ENCODE results near the gene BACH2. TPM values are rescaled to one million over a fixed set of nuclear protein-coding genes. Genes with fewer than 3 reads are reported as not detected.

The BACH2 gene
- total and polyA plus RNA-seq, 7 donors, result under 0.01 to 5.6 (median 1.4) TPM

DNA sequence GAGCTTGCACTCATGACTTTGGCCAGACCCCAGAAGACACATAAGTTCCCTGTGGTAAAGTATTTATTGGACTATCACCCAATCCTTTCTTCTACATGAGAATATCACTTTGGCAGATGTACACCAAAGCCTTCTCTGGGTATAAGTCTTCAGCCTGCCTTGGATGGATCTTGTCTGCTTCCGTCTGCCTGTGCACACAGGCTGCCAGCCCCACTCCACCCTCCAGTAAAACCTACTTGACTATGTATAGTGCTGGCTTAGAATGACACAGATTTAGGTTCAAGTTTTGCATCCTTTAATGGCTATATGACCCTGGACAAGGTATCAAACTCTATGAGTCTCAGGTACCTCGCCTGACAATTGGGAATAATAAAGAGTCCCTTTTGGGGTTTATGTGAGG is 63.4 kb downstream of the BACH2 start:
- DNase-seq, result no peak
- H3K4me1 ChIP-seq, result peaks cover 0 to 9% (median 2%) of the 10 kb centered on the region in 4 donors
- H3K4me3 ChIP-seq, result no peak overlapping the region
- no peak overlapping the region for H3K27ac ChIP-seq
- H3K27me3 ChIP-seq, result no peaks in the 10 kb centered on the region
- TF ChIP-seq EP300 (IDR thresholded peaks at IDR 0.05) (no peak), POLR2A (IDR thresholded peaks at IDR 0.05) (no peak), POLR2AphosphoS5 (IDR thresholded peaks at IDR 0.05) (no peak)
- TF ChIP-seq, protein P1, sequence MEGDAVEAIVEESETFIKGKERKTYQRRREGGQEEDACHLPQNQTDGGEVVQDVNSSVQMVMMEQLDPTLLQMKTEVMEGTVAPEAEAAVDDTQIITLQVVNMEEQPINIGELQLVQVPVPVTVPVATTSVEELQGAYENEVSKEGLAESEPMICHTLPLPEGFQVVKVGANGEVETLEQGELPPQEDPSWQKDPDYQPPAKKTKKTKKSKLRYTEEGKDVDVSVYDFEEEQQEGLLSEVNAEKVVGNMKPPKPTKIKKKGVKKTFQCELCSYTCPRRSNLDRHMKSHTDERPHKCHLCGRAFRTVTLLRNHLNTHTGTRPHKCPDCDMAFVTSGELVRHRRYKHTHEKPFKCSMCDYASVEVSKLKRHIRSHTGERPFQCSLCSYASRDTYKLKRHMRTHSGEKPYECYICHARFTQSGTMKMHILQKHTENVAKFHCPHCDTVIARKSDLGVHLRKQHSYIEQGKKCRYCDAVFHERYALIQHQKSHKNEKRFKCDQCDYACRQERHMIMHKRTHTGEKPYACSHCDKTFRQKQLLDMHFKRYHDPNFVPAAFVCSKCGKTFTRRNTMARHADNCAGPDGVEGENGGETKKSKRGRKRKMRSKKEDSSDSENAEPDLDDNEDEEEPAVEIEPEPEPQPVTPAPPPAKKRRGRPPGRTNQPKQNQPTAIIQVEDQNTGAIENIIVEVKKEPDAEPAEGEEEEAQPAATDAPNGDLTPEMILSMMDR (IDR thresholded peaks at IDR 0.05), result no peak
- 89 to 91% methylated on average over 2 of the region's 2 CpGs for WGBS, 2 donors
- intact Hi-C loops (cut with DNase I), result no loop called here
- no peaks in the 10 kb centered on the region for H3K9me3 ChIP-seq
- H3K36me3 ChIP-seq, result no peaks in the 10 kb centered on the region

DNA sequence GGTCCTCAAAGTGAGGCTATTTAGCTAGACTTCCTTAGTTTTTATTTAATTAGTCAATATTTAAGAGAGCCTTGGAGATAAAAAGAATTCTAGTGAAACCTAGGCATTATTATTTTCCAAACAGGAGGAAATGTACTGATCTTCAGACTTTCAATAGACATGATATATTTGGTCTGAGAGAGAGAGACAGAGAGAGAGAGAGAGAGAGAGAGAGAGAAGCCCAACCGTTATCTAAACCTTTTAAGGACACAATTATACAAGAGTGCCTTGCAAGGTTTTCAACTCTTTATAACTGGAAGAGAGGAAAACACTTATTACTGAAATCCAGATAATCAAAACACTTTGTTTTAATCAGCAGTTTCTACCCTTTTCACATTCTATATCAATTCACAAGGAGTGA is 64.8 kb downstream of the BACH2 start:
- no peaks in the 10 kb centered on the region for H3K27me3 ChIP-seq
- H3K9me3 ChIP-seq, result no peaks in the 10 kb centered on the region
- peaks cover 0 to 13% (median 5%) of the 10 kb centered on the region in 4 donors for H3K4me1 ChIP-seq
- TF ChIP-seq, protein P1 (IDR thresholded peaks at IDR 0.05), result no peak
- TF ChIP-seq POLR2A (IDR thresholded peaks at IDR 0.05) (no peak), EP300 (IDR thresholded peaks at IDR 0.05) (no peak), POLR2AphosphoS5 (IDR thresholded peaks at IDR 0.05) (no peak)
- intact Hi-C loops (cut with DNase I), result no loop called here
- H3K27ac ChIP-seq, result no peak overlapping the region
- DNase-seq, result no peak
- WGBS, 2 donors, result 80 to 82% methylated on average over 1 of the region's 1 CpG
- no peaks in the 10 kb centered on the region for H3K36me3 ChIP-seq
- no peak overlapping the region for H3K4me3 ChIP-seq

DNA sequence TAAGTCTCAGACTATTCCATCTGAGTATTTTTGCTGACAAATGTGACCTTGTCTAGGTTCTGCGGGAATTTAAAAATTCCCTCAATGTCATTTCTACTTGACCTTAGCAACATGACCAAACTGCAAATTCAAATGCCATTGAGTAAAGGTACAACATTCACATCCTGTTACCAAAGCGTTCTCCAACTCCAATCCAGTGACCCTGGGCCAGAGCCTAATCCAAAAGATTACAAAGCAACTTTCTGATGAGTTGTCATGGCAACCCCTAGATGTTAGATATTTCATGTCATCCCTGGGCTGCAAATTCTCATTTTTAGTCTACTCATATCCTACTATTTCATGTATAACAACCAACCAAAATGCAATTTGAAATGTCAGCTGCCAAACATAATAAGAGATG is 65.3 kb downstream of the BACH2 start:
- H3K9me3 ChIP-seq, result no peaks in the 10 kb centered on the region
- H3K27me3 ChIP-seq, result no peaks in the 10 kb centered on the region
- H3K27ac ChIP-seq, result no peak overlapping the region
- no peak for TF ChIP-seq POLR2AphosphoS5 (IDR thresholded peaks at IDR 0.05)
- TF ChIP-seq EP300 (IDR thresholded peaks at IDR 0.05), result no peak
- no peak for TF ChIP-seq POLR2A (IDR thresholded peaks at IDR 0.05)
- TF ChIP-seq, protein P1 (IDR thresholded peaks at IDR 0.05), result no peak
- peaks cover 0 to 15% (median 5%) of the 10 kb centered on the region in 4 donors for H3K4me1 ChIP-seq
- no peak overlapping the region for H3K4me3 ChIP-seq
- intact Hi-C loops (cut with DNase I), result no loop called here
- 89 to 91% methylated on average over 2 of the region's 2 CpGs for whole genome bisulfite sequencing, 2 donors
- no peaks in the 10 kb centered on the region for H3K36me3 ChIP-seq
- DNase-seq, result no peak

DNA sequence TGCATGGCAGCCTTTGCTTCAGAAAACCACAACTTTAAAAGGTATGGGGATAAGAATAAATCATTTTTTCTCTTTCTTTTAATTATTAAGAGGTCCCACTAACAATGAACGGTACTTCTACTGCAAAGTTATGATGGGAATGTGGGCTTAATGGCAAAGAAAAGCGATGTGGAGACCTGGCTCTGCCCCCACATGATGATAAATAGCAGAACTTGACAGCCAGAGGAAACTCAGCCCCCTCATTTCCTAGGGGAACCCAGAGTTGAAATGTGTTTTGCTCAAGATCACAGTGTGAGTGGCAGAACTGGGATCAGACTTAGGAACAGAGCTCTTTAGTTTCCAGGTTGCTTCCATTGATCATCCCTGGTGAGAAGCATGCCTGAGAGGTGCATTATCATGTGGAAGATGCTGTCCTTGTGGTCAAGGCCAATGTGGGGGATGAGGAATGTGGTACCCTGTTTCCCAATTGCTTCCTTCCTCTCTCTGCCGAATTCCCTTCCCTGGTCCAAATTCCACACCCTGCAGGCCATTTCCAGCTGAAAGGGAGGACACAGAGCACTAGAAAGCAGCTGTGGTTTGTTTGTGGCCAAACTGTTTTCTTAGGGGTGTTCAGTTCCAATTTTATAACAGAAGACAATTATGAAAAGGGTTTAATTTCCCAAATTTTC is 66.0 kb downstream of the BACH2 start:
- Histone ChIP-seq H3K27ac (no peak overlapping the region), H3K9me3 (no peaks in the 10 kb centered on the region), H3K4me1 (peaks cover 0 to 16% (median 5%) of the 10 kb centered on the region in 4 donors), H3K36me3 (no peaks in the 10 kb centered on the region), H3K4me3 (no peak overlapping the region), H3K27me3 (no peaks in the 10 kb centered on the region)
- intact Hi-C loops (cut with DNase I), result no loop called here
- no peak for TF ChIP-seq EP300 (IDR thresholded peaks at IDR 0.05)
- no peak for TF ChIP-seq POLR2A (IDR thresholded peaks at IDR 0.05)
- TF ChIP-seq, protein P1 (IDR thresholded peaks at IDR 0.05), result no peak
- TF ChIP-seq POLR2AphosphoS5 (IDR thresholded peaks at IDR 0.05), result no peak
- WGBS, 2 donors, result 42 to 73% methylated on average over 3 of the region's 3 CpGs
- no peak for DNase-seq
